MM.1S (cell line): ENCODE data around the gene HDAC9.

Experiments used
- CTCF ChIP-seq: fragments of 300-600 bp; sonication (generic); IDR thresholded peaks from 2 replicates; pipeline ENCODE4 v1.5.1; 2016; ENCODE audit warnings: antibody characterized with exemption, low read length, mixed read lengths
- EZH2 ChIP-seq: fragments of 300-600 bp; sonication (generic); optimal IDR thresholded peaks from 2 replicates; pipeline ENCODE3; 2017; ENCODE audit warnings: low read depth, mild to moderate bottlenecking, antibody characterized with exemption, low read length, mixed read lengths
- EZH2phosphoT487 ChIP-seq: fragments of 300-600 bp; sonication (generic); IDR thresholded peaks from 2 replicates; pipeline ENCODE4 v1.6.1; 2018; ENCODE audit warnings: antibody characterized with exemption, low read length

GRCh38 chr7:18511351-18512140 is 16.0 kb downstream of the HDAC9 start:
- TF ChIP-seq CTCF (no peak), EZH2 (no peak), EZH2phosphoT487 (no peak)
